Smooth muscle cell of the coronary artery (primary cell): ENCODE results near the gene PLEKHM2. TPM values are rescaled to one million over a fixed set of nuclear protein-coding genes. Genes with fewer than 3 reads are reported as not detected.

Source experiments
- total RNA-seq: library from RNA; depleted of rRNA; stranded (reverse); fragments of >200 nt; gene quantifications from 2 replicates; pipeline ENCODE4 v1.2.3, GENCODE V29; 2014; ENCODE audit warnings: low replicate concordance

The PLEKHM2 gene
- 55.4 and 128 TPM in 2 replicates for total RNA-seq

GRCh38 chr1:15684042-15684461 lies at the start of gene PLEKHM2:
Gene PLEKHM2, plus strand, starts transcription at chr1:15684320. Its CDS starts 239 bp downstream, at chr1:15684559.

GRCh38 chr1:15736038-15736891 lies 52.1 kb downstream of the PLEKHM2 start, which contains the start of gene SLC25A34:
Gene SLC25A34, plus strand, starts transcription at chr1:15736258. Its CDS starts 228 bp downstream, at chr1:15736486.

GRCh38 chr1:15742339-15742801 lies 58.2 kb downstream of the PLEKHM2 start, which contains the start of gene TMEM82:
Gene TMEM82, plus strand, starts transcription at chr1:15742499. Its CDS starts 61 bp downstream, at chr1:15742560.

DNA sequence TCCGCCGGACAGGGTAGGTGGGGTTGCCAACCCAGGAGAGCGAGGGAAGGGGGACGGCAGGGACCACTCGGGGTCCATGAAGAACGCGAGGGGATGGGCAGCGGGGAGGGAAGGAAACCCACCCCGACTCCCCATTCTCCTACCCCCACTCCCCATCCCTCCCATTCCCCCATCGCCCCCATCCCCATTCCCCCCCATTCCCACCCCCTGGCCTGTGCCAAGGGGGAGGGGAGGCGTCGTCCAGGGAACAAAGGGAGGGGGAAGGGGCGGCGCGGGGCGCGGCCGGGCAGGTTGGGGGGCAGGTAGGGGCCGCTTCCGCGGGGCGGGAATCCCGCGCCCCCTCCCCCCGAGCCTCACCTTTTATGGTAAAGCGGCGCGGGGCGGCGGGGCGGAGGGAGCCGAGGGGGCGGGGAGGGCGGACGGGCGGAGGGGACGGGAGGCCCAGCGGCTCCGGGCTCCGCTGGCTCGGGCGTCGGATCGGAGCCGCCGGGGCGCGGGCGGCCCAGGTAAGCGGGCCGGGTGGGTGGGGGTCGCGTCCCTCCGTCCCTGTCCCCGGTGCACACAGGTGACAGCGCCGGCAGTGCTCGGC lies 74.3 kb downstream of the PLEKHM2 start, which contains the start of gene FBLIM1:
Gene FBLIM1, plus strand, starts transcription at position 453 of the 589 bp plus-strand sequence. CDS start 6,189 bp downstream, outside the sequence.

Other genes with a start within 250 kb of the PLEKHM2 start
- 0.15 TPM in 1 of 2 replicates, not detected in the other for gene CTRC, start 245.9 kb upstream of the PLEKHM2 start, total RNA-seq
- gene CELA2A, start 227.6 kb upstream of the PLEKHM2 start, total RNA-seq = not detected in 2 replicates
- gene CELA2B, start 208.2 kb upstream of the PLEKHM2 start, total RNA-seq = not detected in 2 replicates
- 3.8 and 3.9 TPM in 2 replicates for gene CASP9, start 160.1 kb upstream of the PLEKHM2 start, total RNA-seq
- 10.4 and 15.9 TPM in 2 replicates for gene DNAJC16, start 157.5 kb upstream of the PLEKHM2 start, total RNA-seq
- 0.23 and 0.53 TPM in 2 replicates for gene AGMAT, start 99.3 kb upstream of the PLEKHM2 start, total RNA-seq
- 8.4 and 14.0 TPM in 2 replicates for gene DDI2, start 66.9 kb upstream of the PLEKHM2 start, total RNA-seq
- 0.30 and 0.47 TPM in 2 replicates for gene SLC25A34, start 51.9 kb downstream of the PLEKHM2 start, total RNA-seq
- not detected in 2 replicates for gene TMEM82, start 58.2 kb downstream of the PLEKHM2 start, total RNA-seq
- gene FBLIM1, start 74.5 kb downstream of the PLEKHM2 start, total RNA-seq = 13.0 and 143 TPM in 2 replicates
- 11.4 and 18.3 TPM in 2 replicates for gene UQCRHL, start 123.3 kb downstream of the PLEKHM2 start, total RNA-seq
- gene SPEN, start 163.4 kb downstream of the PLEKHM2 start, total RNA-seq = 10.8 and 22.1 TPM in 2 replicates